HG03066 (cell line): ENCODE results near the gene CTDP1.

Source experiments
- ATAC-seq: cut with Tn5 transposase; IDR thresholded peaks from one replicate; pipeline ENCODE4 v1.9.1; 2021; ENCODE audit warnings: low read depth; ENCODE audit not compliant: unreplicated experiment

The CTDP1 gene

GRCh38 chr18:79697178-79697577 is 17.6 kb downstream of the CTDP1 start:
- ATAC-seq = no peak

- ATAC-seq = no peak
Measured at GRCh38 chr18:79697976-79698375, 18.4 kb downstream of the CTDP1 start.

GRCh38 chr18:79698668-79699335 is 19.2 kb downstream of the CTDP1 start:
- no peak for ATAC-seq

GRCh38 chr18:79699653-79700052 is 20.1 kb downstream of the CTDP1 start:
- ATAC-seq = no peak

- no peak for ATAC-seq
Measured at GRCh38 chr18:79702906-79703305, 23.3 kb downstream of the CTDP1 start.

- no peak for ATAC-seq
Measured at GRCh38 chr18:79704631-79705030, 25.0 kb downstream of the CTDP1 start.

GRCh38 chr18:79705272-79705671 is 25.7 kb downstream of the CTDP1 start:
- no peak for ATAC-seq

GRCh38 chr18:79706006-79706405 is 26.4 kb downstream of the CTDP1 start:
- ATAC-seq = no peak

- no peak for ATAC-seq
Measured at GRCh38 chr18:79706658-79707057, 27.1 kb downstream of the CTDP1 start.

- no peak for ATAC-seq
Measured at GRCh38 chr18:79707239-79707638, 27.6 kb downstream of the CTDP1 start.

- ATAC-seq = no peak
Measured at GRCh38 chr18:79707671-79708070, 28.1 kb downstream of the CTDP1 start.

GRCh38 chr18:79708412-79708811 is 28.8 kb downstream of the CTDP1 start:
- ATAC-seq = no peak

GRCh38 chr18:79712206-79712857 is 32.7 kb downstream of the CTDP1 start:
- no peak for ATAC-seq

- no peak for ATAC-seq
Measured at GRCh38 chr18:79713341-79713740, 33.7 kb downstream of the CTDP1 start.

GRCh38 chr18:79714531-79715240 is 35.1 kb downstream of the CTDP1 start:
- no peak for ATAC-seq

- no peak for ATAC-seq
Measured at GRCh38 chr18:79715280-79715679, 35.7 kb downstream of the CTDP1 start.

GRCh38 chr18:79717059-79717458 is 37.5 kb downstream of the CTDP1 start:
- ATAC-seq = no peak

- ATAC-seq = no peak
Measured at GRCh38 chr18:79717555-79718074, 38.0 kb downstream of the CTDP1 start.

- no peak for ATAC-seq
Measured at GRCh38 chr18:79718126-79718525, 38.5 kb downstream of the CTDP1 start.

- ATAC-seq = no peak
Measured at GRCh38 chr18:79718878-79719477, 39.4 kb downstream of the CTDP1 start.
